ENCODE data around the gene TULP1.

TULP1 gene

GRCh38 chr6:35463292-35463691 lies 49.4 kb downstream of the TULP1 start:
- Histone ChIP-seq H3K27me3 (ENCODE audit: control insufficient read depth, insufficient read depth, low read length) (no peaks in the 10 kb centered on the region), H3K9me3 (ENCODE audit: control insufficient read depth, low read length) (no peaks in the 10 kb centered on the region), H3K4me1 (ENCODE audit: control insufficient read depth, insufficient read depth, low read length) (peaks cover 7% of the 10 kb centered on the region), H3K9ac (ENCODE audit: low read length) (no peak overlapping the region), H3K36me3 (ENCODE audit: control insufficient read depth, insufficient read depth, low read length) (no peaks in the 10 kb centered on the region), H3K4me3 (ENCODE audit: low read length) (no peak overlapping the region)

GRCh38 chr6:35461270-35461669 lies 51.4 kb downstream of the TULP1 start:
- H3K27me3 ChIP-seq (ENCODE audit: control insufficient read depth, insufficient read depth, low read length), result no peaks in the 10 kb centered on the region
- H3K9ac ChIP-seq (ENCODE audit: low read length), result no peak overlapping the region
- H3K9me3 ChIP-seq (ENCODE audit: control insufficient read depth, low read length), result no peaks in the 10 kb centered on the region
- no peaks in the 10 kb centered on the region for H3K4me1 ChIP-seq (ENCODE audit: control insufficient read depth, insufficient read depth, low read length)
- no peaks in the 10 kb centered on the region for H3K36me3 ChIP-seq (ENCODE audit: control insufficient read depth, insufficient read depth, low read length)
- no peak overlapping the region for H3K4me3 ChIP-seq (ENCODE audit: low read length)

- Histone ChIP-seq H3K4me1 (ENCODE audit: control insufficient read depth, insufficient read depth, low read length) (peaks cover 6% of the 10 kb centered on the region), H3K36me3 (ENCODE audit: control insufficient read depth, insufficient read depth, low read length) (no peaks in the 10 kb centered on the region), H3K27me3 (ENCODE audit: control insufficient read depth, insufficient read depth, low read length) (no peaks in the 10 kb centered on the region), H3K9me3 (ENCODE audit: control insufficient read depth, low read length) (no peaks in the 10 kb centered on the region), H3K4me3 (ENCODE audit: low read length) (no peak overlapping the region), H3K9ac (ENCODE audit: low read length) (no peak overlapping the region)
Measured at GRCh38 chr6:35457907-35458306, 54.8 kb downstream of the TULP1 start.

GRCh38 chr6:35454391-35455110 lies 58.1 kb downstream of the TULP1 start:
- Histone ChIP-seq H3K4me1 (ENCODE audit: control insufficient read depth, insufficient read depth, low read length) (peaks cover 17% of the 10 kb centered on the region), H3K36me3 (ENCODE audit: control insufficient read depth, insufficient read depth, low read length) (no peaks in the 10 kb centered on the region), H3K27me3 (ENCODE audit: control insufficient read depth, insufficient read depth, low read length) (no peaks in the 10 kb centered on the region), H3K9me3 (ENCODE audit: control insufficient read depth, low read length) (no peaks in the 10 kb centered on the region), H3K4me3 (ENCODE audit: low read length) (no peak overlapping the region), H3K9ac (ENCODE audit: low read length) (no peak overlapping the region)

- peaks cover 17% of the 10 kb centered on the region for H3K4me1 ChIP-seq (ENCODE audit: control insufficient read depth, insufficient read depth, low read length)
- H3K36me3 ChIP-seq (ENCODE audit: control insufficient read depth, insufficient read depth, low read length), result no peaks in the 10 kb centered on the region
- no peaks in the 10 kb centered on the region for H3K27me3 ChIP-seq (ENCODE audit: control insufficient read depth, insufficient read depth, low read length)
- H3K9me3 ChIP-seq (ENCODE audit: control insufficient read depth, low read length), result no peaks in the 10 kb centered on the region
- no peak overlapping the region for H3K9ac ChIP-seq (ENCODE audit: low read length)
- no peak overlapping the region for H3K4me3 ChIP-seq (ENCODE audit: low read length)
Measured at GRCh38 chr6:35453236-35453635, 59.5 kb downstream of the TULP1 start.

- H3K9ac ChIP-seq (ENCODE audit: low read length), result peak within 1 kb of the TSS; percentile 33
- H3K36me3 ChIP-seq (ENCODE audit: control insufficient read depth, insufficient read depth, low read length), result no peaks in the 10 kb centered on the region
- peaks cover 17% of the 10 kb centered on the region for H3K4me1 ChIP-seq (ENCODE audit: control insufficient read depth, insufficient read depth, low read length)
- H3K9me3 ChIP-seq (ENCODE audit: control insufficient read depth, low read length), result no peaks in the 10 kb centered on the region
- no peaks in the 10 kb centered on the region for H3K27me3 ChIP-seq (ENCODE audit: control insufficient read depth, insufficient read depth, low read length)
- no peak within 1 kb of the TSS for H3K4me3 ChIP-seq (ENCODE audit: low read length)
Measured at GRCh38 chr6:35452183-35453090, 60.3 kb downstream of the TULP1 start, which contains the start of gene FANCE. TSS of gene FANCE (plus strand) at chr6:35452338. CDS start at chr6:35452546, 208 bp downstream.

GRCh38 chr6:35451354-35452182 lies 61.1 kb downstream of the TULP1 start:
- Histone ChIP-seq H3K27me3 (ENCODE audit: control insufficient read depth, insufficient read depth, low read length) (no peaks in the 10 kb centered on the region), H3K4me1 (ENCODE audit: control insufficient read depth, insufficient read depth, low read length) (peaks cover 17% of the 10 kb centered on the region), H3K36me3 (ENCODE audit: control insufficient read depth, insufficient read depth, low read length) (no peaks in the 10 kb centered on the region), H3K9me3 (ENCODE audit: control insufficient read depth, low read length) (no peaks in the 10 kb centered on the region), H3K9ac (ENCODE audit: low read length) (no peak overlapping the region), H3K4me3 (ENCODE audit: low read length) (no peak overlapping the region)

GRCh38 chr6:35449287-35449881 lies 63.3 kb downstream of the TULP1 start:
- no peak overlapping the region for H3K9ac ChIP-seq (ENCODE audit: low read length)
- H3K9me3 ChIP-seq (ENCODE audit: control insufficient read depth, low read length), result no peaks in the 10 kb centered on the region
- H3K4me1 ChIP-seq (ENCODE audit: control insufficient read depth, insufficient read depth, low read length), result peaks cover 17% of the 10 kb centered on the region
- no peaks in the 10 kb centered on the region for H3K27me3 ChIP-seq (ENCODE audit: control insufficient read depth, insufficient read depth, low read length)
- no peak overlapping the region for H3K4me3 ChIP-seq (ENCODE audit: low read length)
- no peaks in the 10 kb centered on the region for H3K36me3 ChIP-seq (ENCODE audit: control insufficient read depth, insufficient read depth, low read length)

- H3K4me3 ChIP-seq (ENCODE audit: low read length), result no peak overlapping the region
- no peaks in the 10 kb centered on the region for H3K9me3 ChIP-seq (ENCODE audit: control insufficient read depth, low read length)
- peaks cover 13% of the 10 kb centered on the region for H3K4me1 ChIP-seq (ENCODE audit: control insufficient read depth, insufficient read depth, low read length)
- H3K36me3 ChIP-seq (ENCODE audit: control insufficient read depth, insufficient read depth, low read length), result no peaks in the 10 kb centered on the region
- H3K9ac ChIP-seq (ENCODE audit: low read length), result no peak overlapping the region
- H3K27me3 ChIP-seq (ENCODE audit: control insufficient read depth, insufficient read depth, low read length), result no peaks in the 10 kb centered on the region
Measured at GRCh38 chr6:35448191-35448590, 64.5 kb downstream of the TULP1 start.
